ENCODE results near the gene EXOC6B.

DNA sequence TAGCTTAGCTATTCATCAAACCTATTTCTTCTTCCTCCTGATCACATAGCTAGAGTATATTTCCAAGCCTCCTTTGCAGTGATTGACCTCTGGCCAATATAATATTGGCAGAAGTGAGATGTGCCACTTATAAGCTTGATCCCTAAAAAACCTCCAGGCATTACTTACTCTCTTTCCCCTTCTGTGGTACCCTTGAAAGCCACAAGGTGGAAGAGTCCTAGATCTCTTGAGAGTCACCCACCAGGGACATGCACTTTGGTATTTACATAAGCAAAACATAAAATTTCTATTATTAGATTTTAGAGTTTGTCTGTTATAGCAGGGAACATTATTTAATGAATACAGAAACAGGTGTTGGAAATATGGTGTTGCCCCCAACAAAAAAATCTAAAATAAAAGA lies 112.0 kb downstream of the EXOC6B start:
- TF ChIP-seq CTCF (IDR thresholded peaks at IDR 0.05 in 4 of 5, conservative IDR thresholded peaks at IDR 0.05 in 1 of 5) (no peak), POLR2A (IDR thresholded peaks at IDR 0.05) (no peak)

Data from gastrocnemius medialis (tissue), 4 donors.